ENCODE data around the gene PARD3B. TPM values are rescaled to one million over a fixed set of nuclear protein-coding genes. Genes with fewer than 3 reads are reported as not detected.

Gene PARD3B
- total and polyA plus RNA-seq, 5 donors from 2014 or later = 0.03 to 0.68 (median 0.08) TPM; not detected in 1

- H3K4me3 Mint-ChIP-seq = no peak overlapping the region
- H3K9me3 Mint-ChIP-seq = peaks cover 0 to 4% (median 0%) of the 10 kb centered on the region in 7 donors
- no peaks in the 10 kb centered on the region for H3K36me3 ChIP-seq (ENCODE audit: control insufficient read depth, insufficient read depth, low read length)
- H3K4me1 ChIP-seq (ENCODE audit: control insufficient read depth, insufficient read depth, low read length, poor library complexity, severe bottlenecking) = peaks cover 4% of the 10 kb centered on the region
- H3K27ac Mint-ChIP-seq = peak overlapping the region in 1 of 3 donors; percentile 48
- no peak for DNase-seq
- H3K4me1 Mint-ChIP-seq = peaks cover 5 to 37% (median 9%) of the 10 kb centered on the region in 4 donors
- H3K4me3 ChIP-seq (ENCODE audit: low read depth, low read length) = no peak overlapping the region
- H3K27me3 Mint-ChIP-seq = peaks cover 4% of the 10 kb centered on the region
- H3K27me3 ChIP-seq (ENCODE audit: control insufficient read depth, insufficient read depth, low read length) = no peaks in the 10 kb centered on the region
- H3K27ac ChIP-seq (ENCODE audit: insufficient read depth, low read length, poor library complexity, severe bottlenecking) = no peak overlapping the region
- H3K36me3 Mint-ChIP-seq = peaks cover 7% of the 10 kb centered on the region
- no peak for ATAC-seq (ENCODE audit: low read depth in 2 of 2)
- H3K9me3 ChIP-seq (ENCODE audit: control insufficient read depth in 2 of 2, low read length in 2 of 2) = no peaks in the 10 kb centered on the region
Measured at GRCh38 chr2:205003288-205003687, 458.0 kb downstream of the PARD3B start.

DNA sequence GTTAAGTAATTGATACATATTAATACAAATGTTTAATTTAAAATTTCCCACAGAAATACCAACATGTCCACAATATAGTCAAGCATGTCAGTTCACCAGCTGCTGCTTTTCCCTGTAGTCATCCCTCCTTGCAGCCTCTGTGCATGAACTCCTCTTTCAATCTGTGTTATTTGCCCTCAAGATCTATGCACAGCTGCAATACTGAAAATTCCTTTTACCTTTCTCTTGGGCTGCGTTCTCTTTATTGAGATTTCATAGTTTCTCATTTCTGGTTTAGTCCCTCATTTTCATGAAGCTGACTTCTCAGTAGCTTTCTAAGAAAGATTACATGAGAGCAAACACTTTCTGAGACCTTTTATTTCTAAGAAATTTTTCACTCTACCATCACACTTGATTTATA lies 464.9 kb downstream of the PARD3B start:
- H3K27me3 ChIP-seq (ENCODE audit: control insufficient read depth, insufficient read depth, low read length) = no peaks in the 10 kb centered on the region
- Mint-ChIP-seq H3K36me3 (peaks cover 4% of the 10 kb centered on the region), H3K27ac (peak overlapping the region in 1 of 3 donors; percentile 83), H3K9me3 (peaks cover 0 to 3% (median 1%) of the 10 kb centered on the region in 7 donors), H3K27me3 (peaks cover 5% of the 10 kb centered on the region), H3K4me3 (no peak overlapping the region), H3K4me1 (peaks cover 6 to 25% (median 7%) of the 10 kb centered on the region in 4 donors)
- H3K36me3 ChIP-seq (ENCODE audit: control insufficient read depth, insufficient read depth, low read length) = no peaks in the 10 kb centered on the region
- H3K27ac ChIP-seq (ENCODE audit: insufficient read depth, low read length, poor library complexity, severe bottlenecking) = no peak overlapping the region
- H3K4me3 ChIP-seq (ENCODE audit: low read depth, low read length) = no peak overlapping the region
- no peaks in the 10 kb centered on the region for H3K9me3 ChIP-seq (ENCODE audit: control insufficient read depth in 2 of 2, low read length in 2 of 2)
- ATAC-seq (ENCODE audit: low read depth in 2 of 2) (no peak), DNase-seq (peak in 1 of 3 donors; percentile 39)
- no peaks in the 10 kb centered on the region for H3K4me1 ChIP-seq (ENCODE audit: control insufficient read depth, insufficient read depth, low read length, poor library complexity, severe bottlenecking)

DNA sequence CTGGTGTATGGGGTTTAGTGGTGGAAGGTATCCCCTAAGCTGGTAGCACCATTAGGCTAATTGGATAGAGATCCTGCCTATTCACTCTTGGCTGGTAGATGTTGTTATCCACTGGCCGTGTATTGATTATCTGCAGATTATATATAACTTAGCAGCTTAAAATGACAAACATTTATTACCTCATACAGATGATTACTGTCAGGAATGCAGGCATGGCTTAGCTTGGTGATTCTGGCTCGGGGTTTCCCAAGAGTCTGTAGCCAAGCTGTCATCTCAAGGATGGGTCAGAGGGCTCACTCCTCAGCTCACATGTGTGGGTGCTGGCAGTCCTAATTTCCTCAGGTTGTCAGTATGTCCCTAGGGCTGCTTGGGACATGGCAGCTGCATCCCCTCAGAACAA lies 465.8 kb downstream of the PARD3B start:
- Histone ChIP-seq H3K36me3 (ENCODE audit: control insufficient read depth, insufficient read depth, low read length) (no peaks in the 10 kb centered on the region), H3K9me3 (ENCODE audit: control insufficient read depth in 2 of 2, low read length in 2 of 2) (no peaks in the 10 kb centered on the region), H3K27ac (ENCODE audit: insufficient read depth, low read length, poor library complexity, severe bottlenecking) (no peak overlapping the region), H3K4me3 (ENCODE audit: low read depth, low read length) (no peak overlapping the region), H3K4me1 (ENCODE audit: control insufficient read depth, insufficient read depth, low read length, poor library complexity, severe bottlenecking) (no peaks in the 10 kb centered on the region), H3K27me3 (ENCODE audit: control insufficient read depth, insufficient read depth, low read length) (no peaks in the 10 kb centered on the region)
- no peak overlapping the region for H3K4me3 Mint-ChIP-seq
- ATAC-seq (ENCODE audit: low read depth in 2 of 2) (no peak), DNase-seq (no peak)
- H3K27ac Mint-ChIP-seq = no peak overlapping the region
- peaks cover 6 to 25% (median 7%) of the 10 kb centered on the region in 4 donors for H3K4me1 Mint-ChIP-seq
- H3K36me3 Mint-ChIP-seq = peaks cover 4% of the 10 kb centered on the region
- H3K27me3 Mint-ChIP-seq = peaks cover 5% of the 10 kb centered on the region
- H3K9me3 Mint-ChIP-seq = peaks cover 0 to 3% (median 0%) of the 10 kb centered on the region in 7 donors

- DNase-seq (no peak), ATAC-seq (ENCODE audit: low read depth in 2 of 2) (no peak)
- H3K36me3 ChIP-seq (ENCODE audit: control insufficient read depth, insufficient read depth, low read length) = no peaks in the 10 kb centered on the region
- H3K9me3 Mint-ChIP-seq = peaks cover 0 to 5% (median 0%) of the 10 kb centered on the region in 7 donors
- no peaks in the 10 kb centered on the region for H3K4me1 ChIP-seq (ENCODE audit: control insufficient read depth, insufficient read depth, low read length, poor library complexity, severe bottlenecking)
- no peak overlapping the region for H3K27ac ChIP-seq (ENCODE audit: insufficient read depth, low read length, poor library complexity, severe bottlenecking)
- no peak overlapping the region for H3K27ac Mint-ChIP-seq
- peaks cover 6 to 20% (median 7%) of the 10 kb centered on the region in 4 donors for H3K4me1 Mint-ChIP-seq
- H3K36me3 Mint-ChIP-seq = no peaks in the 10 kb centered on the region
- H3K27me3 ChIP-seq (ENCODE audit: control insufficient read depth, insufficient read depth, low read length) = no peaks in the 10 kb centered on the region
- peaks cover 11% of the 10 kb centered on the region for H3K27me3 Mint-ChIP-seq
- no peak overlapping the region for H3K4me3 ChIP-seq (ENCODE audit: low read depth, low read length)
- no peaks in the 10 kb centered on the region for H3K9me3 ChIP-seq (ENCODE audit: control insufficient read depth in 2 of 2, low read length in 2 of 2)
- no peak overlapping the region for H3K4me3 Mint-ChIP-seq
Measured at GRCh38 chr2:205012961-205013360, 467.7 kb downstream of the PARD3B start.

GRCh38 chr2:205013586-205013985 lies 468.3 kb downstream of the PARD3B start:
- Mint-ChIP-seq H3K9me3 (peaks cover 0 to 5% (median 0%) of the 10 kb centered on the region in 7 donors), H3K4me3 (no peak overlapping the region), H3K27me3 (peaks cover 11% of the 10 kb centered on the region), H3K36me3 (no peaks in the 10 kb centered on the region), H3K4me1 (peaks cover 6 to 20% (median 7%) of the 10 kb centered on the region in 4 donors), H3K27ac (no peak overlapping the region)
- Histone ChIP-seq H3K36me3 (ENCODE audit: control insufficient read depth, insufficient read depth, low read length) (no peaks in the 10 kb centered on the region), H3K9me3 (ENCODE audit: control insufficient read depth in 2 of 2, low read length in 2 of 2) (no peaks in the 10 kb centered on the region), H3K27ac (ENCODE audit: insufficient read depth, low read length, poor library complexity, severe bottlenecking) (no peak overlapping the region), H3K4me3 (ENCODE audit: low read depth, low read length) (no peak overlapping the region), H3K4me1 (ENCODE audit: control insufficient read depth, insufficient read depth, low read length, poor library complexity, severe bottlenecking) (no peaks in the 10 kb centered on the region), H3K27me3 (ENCODE audit: control insufficient read depth, insufficient read depth, low read length) (no peaks in the 10 kb centered on the region)
- ATAC-seq (ENCODE audit: low read depth in 2 of 2) (no peak), DNase-seq (no peak)

DNA sequence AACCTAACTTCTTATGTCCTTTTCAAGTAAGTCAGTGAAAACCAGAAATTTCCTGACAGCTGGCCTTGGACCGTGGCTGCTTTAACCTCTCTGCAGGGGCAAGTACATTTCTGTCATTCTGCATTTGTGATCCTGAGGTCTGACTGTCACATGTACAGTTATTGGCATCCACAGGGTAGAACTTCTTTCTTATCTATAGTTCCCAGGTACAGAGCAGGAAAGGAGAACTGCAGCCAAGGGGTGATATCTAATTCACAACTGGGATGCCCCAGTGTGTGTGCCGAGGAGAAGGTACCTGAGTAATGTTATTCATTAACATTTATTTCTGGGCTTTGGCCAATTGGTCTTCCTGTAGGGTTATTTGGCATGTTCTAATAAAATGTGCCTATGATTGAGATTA lies 468.9 kb downstream of the PARD3B start:
- Mint-ChIP-seq H3K9me3 (peaks cover 0 to 5% (median 0%) of the 10 kb centered on the region in 7 donors), H3K27ac (no peak overlapping the region), H3K4me3 (no peak overlapping the region), H3K27me3 (peaks cover 11% of the 10 kb centered on the region), H3K4me1 (peaks cover 6 to 20% (median 7%) of the 10 kb centered on the region in 4 donors), H3K36me3 (no peaks in the 10 kb centered on the region)
- ATAC-seq (ENCODE audit: low read depth in 2 of 2) = no peak
- no peaks in the 10 kb centered on the region for H3K4me1 ChIP-seq (ENCODE audit: control insufficient read depth, insufficient read depth, low read length, poor library complexity, severe bottlenecking)
- H3K27me3 ChIP-seq (ENCODE audit: control insufficient read depth, insufficient read depth, low read length) = no peaks in the 10 kb centered on the region
- no peak overlapping the region for H3K27ac ChIP-seq (ENCODE audit: insufficient read depth, low read length, poor library complexity, severe bottlenecking)
- H3K9me3 ChIP-seq (ENCODE audit: control insufficient read depth in 2 of 2, low read length in 2 of 2) = no peaks in the 10 kb centered on the region
- no peak overlapping the region for H3K4me3 ChIP-seq (ENCODE audit: low read depth, low read length)
- DNase-seq = no peak
- no peaks in the 10 kb centered on the region for H3K36me3 ChIP-seq (ENCODE audit: control insufficient read depth, insufficient read depth, low read length)

GRCh38 chr2:205017381-205017780 lies 472.1 kb downstream of the PARD3B start:
- peaks cover 0 to 7% (median 2%) of the 10 kb centered on the region in 4 donors for H3K4me1 Mint-ChIP-seq
- H3K4me3 Mint-ChIP-seq = no peak overlapping the region
- no peak overlapping the region for H3K27ac Mint-ChIP-seq
- no peaks in the 10 kb centered on the region for H3K36me3 ChIP-seq (ENCODE audit: control insufficient read depth, insufficient read depth, low read length)
- peaks cover 7% of the 10 kb centered on the region for H3K27me3 Mint-ChIP-seq
- no peaks in the 10 kb centered on the region for H3K27me3 ChIP-seq (ENCODE audit: control insufficient read depth, insufficient read depth, low read length)
- H3K9me3 Mint-ChIP-seq = peaks cover 0 to 5% (median 2%) of the 10 kb centered on the region in 7 donors
- no peak for DNase-seq
- H3K9me3 ChIP-seq (ENCODE audit: control insufficient read depth in 2 of 2, low read length in 2 of 2) = no peaks in the 10 kb centered on the region
- H3K4me1 ChIP-seq (ENCODE audit: control insufficient read depth, insufficient read depth, low read length, poor library complexity, severe bottlenecking) = no peaks in the 10 kb centered on the region
- no peaks in the 10 kb centered on the region for H3K36me3 Mint-ChIP-seq
- no peak for ATAC-seq (ENCODE audit: low read depth in 2 of 2)
- no peak overlapping the region for H3K4me3 ChIP-seq (ENCODE audit: low read depth, low read length)
- no peak overlapping the region for H3K27ac ChIP-seq (ENCODE audit: insufficient read depth, low read length, poor library complexity, severe bottlenecking)

DNA sequence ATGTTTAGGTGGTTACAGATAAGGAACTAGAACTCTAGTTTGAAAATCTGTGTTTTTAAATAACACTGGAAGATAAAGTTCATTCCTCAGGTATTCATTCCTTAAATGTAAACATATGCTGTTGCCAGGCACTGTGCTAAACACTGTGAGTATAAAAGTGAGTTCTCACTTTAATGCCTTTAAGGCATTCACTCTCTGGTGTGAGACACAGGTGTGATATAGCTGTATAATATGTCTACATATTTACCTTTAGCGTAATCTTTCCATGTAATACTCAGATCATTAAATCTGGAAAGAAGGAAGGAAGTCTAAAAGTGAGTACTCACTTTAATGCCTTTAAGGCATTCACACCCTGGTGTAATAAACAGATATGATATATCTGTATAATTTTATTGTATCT lies 472.6 kb downstream of the PARD3B start:
- H3K4me3 ChIP-seq (ENCODE audit: low read depth, low read length) = no peak overlapping the region
- Mint-ChIP-seq H3K4me3 (no peak overlapping the region), H3K27me3 (peaks cover 6% of the 10 kb centered on the region), H3K36me3 (no peaks in the 10 kb centered on the region), H3K9me3 (peaks cover 0 to 5% (median 2%) of the 10 kb centered on the region in 7 donors), H3K4me1 (peaks cover 0 to 8% (median 1%) of the 10 kb centered on the region in 4 donors), H3K27ac (no peak overlapping the region)
- H3K27me3 ChIP-seq (ENCODE audit: control insufficient read depth, insufficient read depth, low read length) = no peaks in the 10 kb centered on the region
- H3K9me3 ChIP-seq (ENCODE audit: control insufficient read depth in 2 of 2, low read length in 2 of 2) = no peaks in the 10 kb centered on the region
- DNase-seq = no peak
- H3K36me3 ChIP-seq (ENCODE audit: control insufficient read depth, insufficient read depth, low read length) = no peaks in the 10 kb centered on the region
- ATAC-seq (ENCODE audit: low read depth in 2 of 2) = no peak
- H3K27ac ChIP-seq (ENCODE audit: insufficient read depth, low read length, poor library complexity, severe bottlenecking) = no peak overlapping the region
- H3K4me1 ChIP-seq (ENCODE audit: control insufficient read depth, insufficient read depth, low read length, poor library complexity, severe bottlenecking) = no peaks in the 10 kb centered on the region

All from CD4-positive, CD25-positive, alpha-beta regulatory T cell (primary cell).